Lower lobe of right lung (tissue), 2 donors: ENCODE measurements around the gene UBAP1. TPM values are rescaled to one million over a fixed set of nuclear protein-coding genes. Genes with fewer than 3 reads are reported as not detected.

ENCODE experiments used
- ATAC-seq, 2 donors: fragments of 200-7000 bp; cut with Tn5 transposase; one replicate each; pipeline ENCODE4 v1.9.1; 2020 to 2022; ENCODE audit warnings: mild to moderate bottlenecking in 2 of 2, moderate library complexity in 2 of 2
- DNase-seq: peaks from one replicate; pipeline ENCODE4 v3.0.0-alpha.2; 2020
- H3K27ac ChIP-seq: fragments of 200-600 bp; one replicate; pipeline ENCODE4 v1.8.0; 2022
- H3K27me3 ChIP-seq: fragments of 200-600 bp; one replicate; pipeline ENCODE4 v1.8.0; 2022; ENCODE audit warnings: low read depth
- H3K36me3 ChIP-seq: fragments of 200-600 bp; one replicate; pipeline ENCODE4 v1.8.0; 2022; ENCODE audit warnings: mild to moderate bottlenecking
- H3K4me1 ChIP-seq: fragments of 200-600 bp; one replicate; pipeline ENCODE4 v1.8.0; 2022
- H3K4me3 ChIP-seq: fragments of 200-600 bp; one replicate; pipeline ENCODE4 v1.8.0; 2022; ENCODE audit warnings: mild to moderate bottlenecking
- H3K9me3 ChIP-seq: fragments of 200-600 bp; one replicate; pipeline ENCODE4 v1.8.0; 2022
- intact Hi-C: fragments of 100-400 bp; cut with DNase I; formaldehyde crosslinking; loops from one replicate; pipeline ENCODE4 v1.11.0; 2022
- total RNA-seq: library from RNA; stranded (reverse); fragmentation: NEBNext Ultra II Directional; extraction: Animal tissue kit (Norgen Biotek cat#: 25700); gene quantifications from one replicate; pipeline ENCODE4 v1.2.1, GENCODE V29; 2021
- TF ChIP-seq, protein P1 (sequence below): fragments of 200-600 bp; IDR thresholded peaks from one replicate; pipeline ENCODE4 v1.8.0; 2022; ENCODE audit warnings: antibody characterized with exemption, mild to moderate bottlenecking
- donor health status: DM: no; HTN: yes; CAD: no; lungs with severe emphysema.

UBAP1 gene
- total RNA-seq, 1 donor from 2014 or later: 47.0 TPM

DNA sequence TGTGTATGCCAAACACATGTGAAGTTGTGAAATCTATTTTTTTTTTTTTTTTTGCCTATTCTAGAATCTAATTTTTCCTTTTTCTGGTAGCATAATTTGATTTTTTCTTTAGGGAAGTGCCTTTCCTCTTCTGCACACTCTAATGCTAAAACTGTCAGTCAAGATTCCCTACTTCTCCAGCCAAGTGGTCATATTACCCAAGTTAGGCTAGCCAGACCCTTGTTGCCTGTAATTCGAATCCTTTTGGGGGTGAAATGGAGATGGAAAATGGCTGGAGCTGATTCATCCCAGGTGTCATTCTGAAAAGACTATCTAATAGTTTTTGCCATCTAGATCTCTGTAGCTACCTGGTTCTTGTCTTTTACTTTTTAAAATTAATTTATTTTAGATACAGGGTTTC lies 24.8 kb upstream of the UBAP1 start:
- Histone ChIP-seq H3K4me3 (no peak overlapping the region), H3K9me3 (no peaks in the 10 kb centered on the region), H3K36me3 (no peaks in the 10 kb centered on the region), H3K4me1 (no peaks in the 10 kb centered on the region), H3K27me3 (no peaks in the 10 kb centered on the region), H3K27ac (no peak overlapping the region)
- DNase-seq (no peak), ATAC-seq (no peak)
- TF ChIP-seq, protein P1, sequence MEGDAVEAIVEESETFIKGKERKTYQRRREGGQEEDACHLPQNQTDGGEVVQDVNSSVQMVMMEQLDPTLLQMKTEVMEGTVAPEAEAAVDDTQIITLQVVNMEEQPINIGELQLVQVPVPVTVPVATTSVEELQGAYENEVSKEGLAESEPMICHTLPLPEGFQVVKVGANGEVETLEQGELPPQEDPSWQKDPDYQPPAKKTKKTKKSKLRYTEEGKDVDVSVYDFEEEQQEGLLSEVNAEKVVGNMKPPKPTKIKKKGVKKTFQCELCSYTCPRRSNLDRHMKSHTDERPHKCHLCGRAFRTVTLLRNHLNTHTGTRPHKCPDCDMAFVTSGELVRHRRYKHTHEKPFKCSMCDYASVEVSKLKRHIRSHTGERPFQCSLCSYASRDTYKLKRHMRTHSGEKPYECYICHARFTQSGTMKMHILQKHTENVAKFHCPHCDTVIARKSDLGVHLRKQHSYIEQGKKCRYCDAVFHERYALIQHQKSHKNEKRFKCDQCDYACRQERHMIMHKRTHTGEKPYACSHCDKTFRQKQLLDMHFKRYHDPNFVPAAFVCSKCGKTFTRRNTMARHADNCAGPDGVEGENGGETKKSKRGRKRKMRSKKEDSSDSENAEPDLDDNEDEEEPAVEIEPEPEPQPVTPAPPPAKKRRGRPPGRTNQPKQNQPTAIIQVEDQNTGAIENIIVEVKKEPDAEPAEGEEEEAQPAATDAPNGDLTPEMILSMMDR: no peak
- intact Hi-C loops: no loop called here

DNA sequence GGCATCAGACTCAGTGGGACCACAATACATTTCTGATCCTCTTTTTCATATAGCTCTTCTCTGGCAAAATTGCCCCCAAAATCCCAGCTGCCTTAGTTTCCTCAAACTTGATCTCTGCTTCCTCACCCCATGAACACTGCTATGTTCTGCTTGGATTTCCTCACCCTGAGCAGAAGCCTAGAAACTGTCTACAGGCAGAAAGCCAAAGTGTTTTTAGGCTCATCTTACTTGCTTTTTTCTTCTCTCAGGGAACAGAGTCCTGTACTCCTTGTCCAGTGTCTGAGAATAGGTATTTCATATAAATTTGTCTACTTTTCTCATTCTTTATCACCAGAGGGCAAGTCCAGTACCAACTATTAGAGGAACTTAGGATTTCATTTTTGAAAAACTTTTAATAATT lies 21.5 kb upstream of the UBAP1 start:
- no peaks in the 10 kb centered on the region for H3K27me3 ChIP-seq
- DNase-seq (no peak), ATAC-seq (no peak)
- H3K27ac ChIP-seq: no peak overlapping the region
- H3K4me1 ChIP-seq: no peaks in the 10 kb centered on the region
- intact Hi-C loops: no loop called here
- TF ChIP-seq, protein P1: no peak
- H3K4me3 ChIP-seq: no peak overlapping the region
- H3K9me3 ChIP-seq: no peaks in the 10 kb centered on the region
- H3K36me3 ChIP-seq: no peaks in the 10 kb centered on the region

DNA sequence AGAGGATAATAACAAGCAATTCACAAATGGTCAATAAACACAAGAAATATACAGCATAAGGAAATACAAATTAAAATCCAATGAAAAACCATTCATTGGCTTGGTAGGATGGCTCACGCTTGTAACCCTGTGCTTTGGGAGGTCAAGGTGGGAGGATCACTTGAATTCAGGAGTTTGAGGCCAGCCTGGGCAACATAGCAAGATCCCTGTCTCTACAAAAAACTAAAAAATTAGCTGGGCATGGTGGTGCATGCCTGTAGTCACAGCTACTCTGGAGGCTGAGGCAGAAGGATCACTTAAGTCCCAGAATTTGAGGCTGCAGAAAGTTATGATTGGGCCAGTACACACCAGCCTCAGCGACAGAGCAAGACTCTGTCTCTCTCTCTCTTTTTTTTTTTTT lies 20.9 kb upstream of the UBAP1 start:
- Histone ChIP-seq H3K27me3 (no peaks in the 10 kb centered on the region), H3K4me1 (no peaks in the 10 kb centered on the region), H3K9me3 (no peaks in the 10 kb centered on the region), H3K27ac (no peak overlapping the region), H3K4me3 (no peak overlapping the region), H3K36me3 (no peaks in the 10 kb centered on the region)
- no peak for DNase-seq
- peak in 1 of 2 donors; percentile 2 for ATAC-seq
- intact Hi-C loops: no loop called here
- TF ChIP-seq, protein P1: no peak

DNA sequence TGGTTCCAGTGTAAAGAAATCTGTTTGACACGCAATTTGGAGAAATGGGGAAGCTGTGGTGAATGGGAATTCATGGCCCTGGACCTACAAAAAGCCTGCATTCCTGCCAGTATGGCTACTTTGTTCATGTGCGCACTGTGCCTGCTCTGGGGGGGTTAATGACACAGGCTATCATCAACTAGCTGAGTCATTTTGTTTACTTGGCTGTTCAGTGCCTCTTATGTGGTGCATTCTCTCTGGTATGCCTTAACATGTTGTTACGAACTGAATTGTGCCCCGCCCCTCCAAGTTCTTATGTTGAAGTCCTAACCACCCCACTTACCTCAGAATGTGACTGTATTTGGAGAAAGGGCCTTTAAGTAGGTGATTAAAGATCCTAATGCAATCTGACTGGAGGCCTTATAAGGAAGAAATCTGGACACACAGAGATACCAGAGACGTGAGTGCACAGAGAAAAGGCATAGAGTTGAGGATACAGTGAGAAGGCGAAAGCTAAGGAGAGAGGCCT lies 20.4 kb upstream of the UBAP1 start:
- no peaks in the 10 kb centered on the region for H3K4me1 ChIP-seq
- peak overlapping the region; percentile 13 for H3K27ac ChIP-seq
- H3K9me3 ChIP-seq: no peaks in the 10 kb centered on the region
- TF ChIP-seq, protein P1: no peak
- DNase-seq (peak; percentile 73), ATAC-seq (peak; percentile 95 to 96)
- no peak overlapping the region for H3K4me3 ChIP-seq
- no peaks in the 10 kb centered on the region for H3K36me3 ChIP-seq
- intact Hi-C loops: no loop called here
- H3K27me3 ChIP-seq: no peaks in the 10 kb centered on the region

- TF ChIP-seq, protein P1: no peak
- H3K36me3 ChIP-seq: no peaks in the 10 kb centered on the region
- intact Hi-C loops: no loop called here
- no peak overlapping the region for H3K4me3 ChIP-seq
- no peak for DNase-seq
- no peaks in the 10 kb centered on the region for H3K4me1 ChIP-seq
- ATAC-seq: no peak
- H3K27ac ChIP-seq: no peak overlapping the region
- no peaks in the 10 kb centered on the region for H3K27me3 ChIP-seq
- H3K9me3 ChIP-seq: no peaks in the 10 kb centered on the region
These were observed 15.4 kb upstream of the UBAP1 start for GRCh38 chr9:34163434-34163833.

GRCh38 chr9:34169125-34169524 lies 9.7 kb upstream of the UBAP1 start:
- Histone ChIP-seq H3K9me3 (no peaks in the 10 kb centered on the region), H3K4me3 (no peak overlapping the region), H3K27ac (no peak overlapping the region), H3K27me3 (no peaks in the 10 kb centered on the region), H3K36me3 (no peaks in the 10 kb centered on the region), H3K4me1 (peaks cover 6% of the 10 kb centered on the region)
- DNase-seq (no peak), ATAC-seq (no peak)
- intact Hi-C loops: no loop called here
- TF ChIP-seq, protein P1: no peak
